HepG2 (cell line): Measurements from ENCODE around the gene B4GALT2. TPM values are rescaled to one million over a fixed set of nuclear protein-coding genes. Genes with fewer than 3 reads are reported as not detected.

ENCODE experiments used
- BCL6 ChIP-seq: IDR thresholded peaks from 2 replicates; pipeline ENCODE4 v1.6.1; 2016; ENCODE audit warnings: missing genetic modification reagents, missing compliant biosample characterization
- FOXJ3 ChIP-seq: sonication (generic); formaldehyde crosslinking; IDR thresholded peaks from 2 replicates; pipeline ENCODE4 v1.4.0; 2020; ENCODE audit warnings: missing genetic modification reagents, mild to moderate bottlenecking, borderline replicate concordance
- HNRNPLL ChIP-seq: fragments of 200-400 bp; formaldehyde crosslinking; IDR thresholded peaks from 2 replicates; pipeline ENCODE4 v1.6.1; 2017; ENCODE audit warnings: mild to moderate bottlenecking, low read depth, low read length; ENCODE audit not compliant: poor library complexity, severe bottlenecking
- KDM4B ChIP-seq: sonication (generic); formaldehyde crosslinking; IDR thresholded peaks from 2 replicates; pipeline ENCODE4 v1.4.0; 2020; ENCODE audit warnings: missing genetic modification reagents
- MED1 ChIP-seq: sonication (generic); formaldehyde crosslinking; IDR thresholded peaks from 2 replicates; pipeline ENCODE4 v1.4.0; 2020; ENCODE audit warnings: missing genetic modification reagents
- NFKB2 ChIP-seq: sonication (generic); formaldehyde crosslinking; IDR thresholded peaks from 2 replicates; pipeline ENCODE4 v1.4.0; 2020; ENCODE audit warnings: missing genetic modification reagents, borderline replicate concordance
- SATB2 ChIP-seq: sonication (generic); formaldehyde crosslinking; IDR thresholded peaks from 2 replicates; pipeline ENCODE4 v1.5.0; 2020; ENCODE audit warnings: missing genetic modification reagents
- SP140L ChIP-seq: sonication (generic); formaldehyde crosslinking; IDR thresholded peaks from 2 replicates; pipeline ENCODE4 v1.4.0; 2020; ENCODE audit warnings: missing genetic modification reagents, borderline replicate concordance
- SUZ12 ChIP-seq: fragments of 150-350 bp; IDR thresholded peaks from 2 replicates; pipeline ENCODE4 v1.6.1; 2014; ENCODE audit warnings: low read depth, low read length
- TGIF2 ChIP-seq: IDR thresholded peaks from 2 replicates; pipeline ENCODE4 v1.6.1; 2016; ENCODE audit warnings: control low read depth, missing compliant biosample characterization
- ZFP37 ChIP-seq: sonication (generic); formaldehyde crosslinking; IDR thresholded peaks from 2 replicates; pipeline ENCODE4 v1.4.0; 2020; ENCODE audit warnings: missing genetic modification reagents, borderline replicate concordance
- ZKSCAN5 ChIP-seq: sonication (generic); formaldehyde crosslinking; IDR thresholded peaks from 2 replicates; pipeline ENCODE4 v1.5.1; 2020; ENCODE audit warnings: mild to moderate bottlenecking, missing genetic modification reagents
- ZNF205 ChIP-seq: IDR thresholded peaks from 2 replicates; pipeline ENCODE4 v1.6.1; 2018; ENCODE audit warnings: missing biosample characterization, missing genetic modification reagents
- ZNF256 ChIP-seq: sonication (generic); formaldehyde crosslinking; conservative IDR thresholded peaks from 2 replicates; pipeline ENCODE4 v1.4.0; 2020; ENCODE audit warnings: missing genetic modification reagents
- ZNF546 ChIP-seq: sonication (generic); formaldehyde crosslinking; conservative IDR thresholded peaks from 2 replicates; pipeline ENCODE4 v1.8.1; 2023; ENCODE audit warnings: mild to moderate bottlenecking, missing genetic modification reagents
- polyA plus RNA-seq, 8 experiments: library from polyadenylated mRNA; depleted of rRNA in 3 of 8; stranded (reverse) in 7 of 8; unstranded in 1 of 8; fragments of >200 nt; fragmentation: Illumina TruSeq in 4 of 8; extraction: Trizol in 4 of 8; gene quantifications; 2 replicates each; pipeline versions ENCODE4 v1.2.1 to v1.2.3, GENCODE V29; 2011 to 2016; ENCODE audit warnings: low read depth in 4 of 8, missing spikeins in 1 of 8, mixed read lengths in 1 of 8; ENCODE audit not compliant: insufficient read depth in 1 of 8
- total RNA-seq, 5 experiments: library from RNA; depleted of rRNA; stranded (reverse); fragments of >200 nt; fragmentation: Illumina TruSeq; extraction: Trizol; gene quantifications; 2 replicates each; pipeline ENCODE4 v1.2.3, GENCODE V29; 2016; ENCODE audit warnings: low read depth in 1 of 5
- TF ChIP-seq, protein P1 (sequence below): fragments of 450-650 bp; IDR thresholded peaks from 2 replicates; pipeline ENCODE4 v1.6.1; 2016
- TF ChIP-seq, protein P2 (sequence below): sonication (generic); formaldehyde crosslinking; IDR thresholded peaks from 2 replicates; pipeline ENCODE4 v1.5.1; 2020; ENCODE audit warnings: mild to moderate bottlenecking, missing genetic modification reagents, moderate library complexity
- TF ChIP-seq, protein P3 (sequence below): sonication (generic); formaldehyde crosslinking; IDR thresholded peaks from 2 replicates; pipeline ENCODE4 v1.5.1; 2020; ENCODE audit warnings: mild to moderate bottlenecking, missing genetic modification reagents, borderline replicate concordance
- TF ChIP-seq, protein P4 (sequence below): sonication (generic); formaldehyde crosslinking; IDR thresholded peaks from 2 replicates; pipeline ENCODE4 v1.8.0; 2022; ENCODE audit warnings: mild to moderate bottlenecking, missing genetic modification reagents, moderate library complexity
- TF ChIP-seq, protein P5 (sequence below): sonication (generic); formaldehyde crosslinking; conservative IDR thresholded peaks from 2 replicates; pipeline ENCODE4 v1.8.1; 2023; ENCODE audit warnings: missing genetic modification reagents

B4GALT2 gene
- total and polyA plus RNA-seq, 2 of the 13 experiments (the other 11 are each of a cell fraction or from before 2014, with no cell fraction given): 41.9 to 78.0 TPM

DNA sequence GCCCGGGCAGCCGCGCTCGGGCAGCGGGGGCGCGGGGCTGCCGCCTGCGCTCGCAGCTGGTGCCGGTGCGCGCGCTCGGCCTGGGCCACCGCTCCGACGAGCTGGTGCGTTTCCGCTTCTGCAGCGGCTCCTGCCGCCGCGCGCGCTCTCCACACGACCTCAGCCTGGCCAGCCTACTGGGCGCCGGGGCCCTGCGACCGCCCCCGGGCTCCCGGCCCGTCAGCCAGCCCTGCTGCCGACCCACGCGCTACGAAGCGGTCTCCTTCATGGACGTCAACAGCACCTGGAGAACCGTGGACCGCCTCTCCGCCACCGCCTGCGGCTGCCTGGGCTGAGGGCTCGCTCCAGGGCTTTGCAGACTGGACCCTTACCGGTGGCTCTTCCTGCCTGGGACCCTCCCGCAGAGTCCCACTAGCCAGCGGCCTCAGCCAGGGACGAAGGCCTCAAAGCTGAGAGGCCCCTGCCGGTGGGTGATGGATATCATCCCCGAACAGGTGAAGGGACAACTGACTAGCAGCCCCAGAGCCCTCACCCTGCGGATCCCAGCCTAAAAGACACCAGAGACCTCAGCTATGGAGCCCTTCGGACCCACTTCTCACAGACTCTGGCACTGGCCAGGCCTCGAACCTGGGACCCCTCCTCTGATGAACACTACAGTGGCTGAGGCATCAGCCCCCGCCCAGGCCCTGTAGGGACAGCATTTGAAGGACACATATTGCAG, 42.4 kb upstream of the B4GALT2 start (continued):
- TF ChIP-seq TGIF2 (CRISPR knock-in tag) (no peak), SP140L (CRISPR knock-in tag) (no peak), ZNF256 (CRISPR knock-in tag) (no peak), FOXJ3 (CRISPR knock-in tag) (no peak), ZFP37 (CRISPR knock-in tag) (no peak), ZKSCAN5 (no peak), SATB2 (CRISPR knock-in tag) (no peak), BCL6 (CRISPR knock-in tag) (no peak), MED1 (peak; percentile 33; the same call in 1 of the 2 replicates), NFKB2 (CRISPR knock-in tag) (peak; percentile 66; the same call in 1 of the 2 replicates), HNRNPLL (peak; percentile 61), KDM4B (CRISPR knock-in tag) (0 out of 2 replicates have a peak, but pooled peaks have one; percentile 24), ZNF546 (no peak), SUZ12 (no peak), ZNF205 (CRISPR knock-in tag) (no peak)
- TF ChIP-seq, protein P1, sequence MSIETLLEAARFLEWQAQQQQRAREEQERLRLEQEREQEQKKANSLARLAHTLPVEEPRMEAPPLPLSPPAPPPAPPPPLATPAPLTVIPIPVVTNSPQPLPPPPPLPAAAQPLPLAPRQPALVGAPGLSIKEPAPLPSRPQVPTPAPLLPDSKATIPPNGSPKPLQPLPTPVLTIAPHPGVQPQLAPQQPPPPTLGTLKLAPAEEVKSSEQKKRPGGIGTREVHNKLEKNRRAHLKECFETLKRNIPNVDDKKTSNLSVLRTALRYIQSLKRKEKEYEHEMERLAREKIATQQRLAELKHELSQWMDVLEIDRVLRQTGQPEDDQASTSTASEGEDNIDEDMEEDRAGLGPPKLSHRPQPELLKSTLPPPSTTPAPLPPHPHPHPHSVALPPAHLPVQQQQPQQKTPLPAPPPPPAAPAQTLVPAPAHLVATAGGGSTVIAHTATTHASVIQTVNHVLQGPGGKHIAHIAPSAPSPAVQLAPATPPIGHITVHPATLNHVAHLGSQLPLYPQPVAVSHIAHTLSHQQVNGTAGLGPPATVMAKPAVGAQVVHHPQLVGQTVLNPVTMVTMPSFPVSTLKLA: no peak
- TF ChIP-seq, protein P2, sequence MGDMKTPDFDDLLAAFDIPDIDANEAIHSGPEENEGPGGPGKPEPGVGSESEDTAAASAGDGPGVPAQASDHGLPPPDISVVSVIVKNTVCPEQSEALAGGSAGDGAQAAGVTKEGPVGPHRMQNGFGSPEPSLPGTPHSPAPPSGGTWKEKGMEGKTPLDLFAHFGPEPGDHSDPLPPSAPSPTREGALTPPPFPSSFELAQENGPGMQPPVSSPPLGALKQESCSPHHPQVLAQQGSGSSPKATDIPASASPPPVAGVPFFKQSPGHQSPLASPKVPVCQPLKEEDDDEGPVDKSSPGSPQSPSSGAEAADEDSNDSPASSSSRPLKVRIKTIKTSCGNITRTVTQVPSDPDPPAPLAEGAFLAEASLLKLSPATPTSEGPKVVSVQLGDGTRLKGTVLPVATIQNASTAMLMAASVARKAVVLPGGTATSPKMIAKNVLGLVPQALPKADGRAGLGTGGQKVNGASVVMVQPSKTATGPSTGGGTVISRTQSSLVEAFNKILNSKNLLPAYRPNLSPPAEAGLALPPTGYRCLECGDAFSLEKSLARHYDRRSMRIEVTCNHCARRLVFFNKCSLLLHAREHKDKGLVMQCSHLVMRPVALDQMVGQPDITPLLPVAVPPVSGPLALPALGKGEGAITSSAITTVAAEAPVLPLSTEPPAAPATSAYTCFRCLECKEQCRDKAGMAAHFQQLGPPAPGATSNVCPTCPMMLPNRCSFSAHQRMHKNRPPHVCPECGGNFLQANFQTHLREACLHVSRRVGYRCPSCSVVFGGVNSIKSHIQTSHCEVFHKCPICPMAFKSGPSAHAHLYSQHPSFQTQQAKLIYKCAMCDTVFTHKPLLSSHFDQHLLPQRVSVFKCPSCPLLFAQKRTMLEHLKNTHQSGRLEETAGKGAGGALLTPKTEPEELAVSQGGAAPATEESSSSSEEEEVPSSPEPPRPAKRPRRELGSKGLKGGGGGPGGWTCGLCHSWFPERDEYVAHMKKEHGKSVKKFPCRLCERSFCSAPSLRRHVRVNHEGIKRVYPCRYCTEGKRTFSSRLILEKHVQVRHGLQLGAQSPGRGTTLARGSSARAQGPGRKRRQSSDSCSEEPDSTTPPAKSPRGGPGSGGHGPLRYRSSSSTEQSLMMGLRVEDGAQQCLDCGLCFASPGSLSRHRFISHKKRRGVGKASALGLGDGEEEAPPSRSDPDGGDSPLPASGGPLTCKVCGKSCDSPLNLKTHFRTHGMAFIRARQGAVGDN: peak; percentile 88
- TF ChIP-seq, protein P3, sequence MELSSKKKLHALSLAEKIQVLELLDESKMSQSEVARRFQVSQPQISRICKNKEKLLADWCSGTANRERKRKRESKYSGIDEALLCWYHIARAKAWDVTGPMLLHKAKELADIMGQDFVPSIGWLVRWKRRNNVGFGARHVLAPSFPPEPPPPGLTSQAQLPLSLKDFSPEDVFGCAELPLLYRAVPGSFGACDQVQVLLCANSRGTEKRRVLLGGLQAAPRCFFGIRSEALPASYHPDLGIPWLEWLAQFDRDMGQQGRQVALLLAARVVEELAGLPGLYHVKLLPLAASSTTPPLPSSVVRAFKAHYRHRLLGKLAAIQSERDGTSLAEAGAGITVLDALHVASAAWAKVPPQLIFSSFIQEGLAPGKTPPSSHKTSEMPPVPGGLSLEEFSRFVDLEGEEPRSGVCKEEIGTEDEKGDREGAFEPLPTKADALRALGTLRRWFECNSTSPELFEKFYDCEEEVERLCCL (CRISPR knock-in tag): 0 out of 2 replicates have a peak, but pooled peaks have one; percentile 39
- TF ChIP-seq, protein P4, sequence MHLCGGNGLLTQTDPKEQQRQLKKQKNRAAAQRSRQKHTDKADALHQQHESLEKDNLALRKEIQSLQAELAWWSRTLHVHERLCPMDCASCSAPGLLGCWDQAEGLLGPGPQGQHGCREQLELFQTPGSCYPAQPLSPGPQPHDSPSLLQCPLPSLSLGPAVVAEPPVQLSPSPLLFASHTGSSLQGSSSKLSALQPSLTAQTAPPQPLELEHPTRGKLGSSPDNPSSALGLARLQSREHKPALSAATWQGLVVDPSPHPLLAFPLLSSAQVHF (CRISPR knock-in tag): no peak
- TF ChIP-seq, protein P5, sequence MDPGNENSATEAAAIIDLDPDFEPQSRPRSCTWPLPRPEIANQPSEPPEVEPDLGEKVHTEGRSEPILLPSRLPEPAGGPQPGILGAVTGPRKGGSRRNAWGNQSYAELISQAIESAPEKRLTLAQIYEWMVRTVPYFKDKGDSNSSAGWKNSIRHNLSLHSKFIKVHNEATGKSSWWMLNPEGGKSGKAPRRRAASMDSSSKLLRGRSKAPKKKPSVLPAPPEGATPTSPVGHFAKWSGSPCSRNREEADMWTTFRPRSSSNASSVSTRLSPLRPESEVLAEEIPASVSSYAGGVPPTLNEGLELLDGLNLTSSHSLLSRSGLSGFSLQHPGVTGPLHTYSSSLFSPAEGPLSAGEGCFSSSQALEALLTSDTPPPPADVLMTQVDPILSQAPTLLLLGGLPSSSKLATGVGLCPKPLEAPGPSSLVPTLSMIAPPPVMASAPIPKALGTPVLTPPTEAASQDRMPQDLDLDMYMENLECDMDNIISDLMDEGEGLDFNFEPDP (CRISPR knock-in tag): 0 out of 2 replicates have a peak, but pooled peaks have one; percentile 70
